HepG2 (cell line): ENCODE data around the gene FAIM2. TPM values are rescaled to one million over a fixed set of nuclear protein-coding genes. Genes with fewer than 3 reads are reported as not detected.
A peak's percentile ranks its signal among the peaks of the same experiment; 100 is the strongest.

ENCODE experiments used
- ATAC-seq: fragments of 200-7000 bp; cut with Tn5 transposase; 3 replicates; pipeline ENCODE4 v1.9.1; 2020; ENCODE audit warnings: mild to moderate bottlenecking, moderate library complexity
- BruUV-seq: library from RNA; stranded (reverse); fragments of 400-500 nt; replicated peaks from 2 replicates; lab custom pipeline; 2021; lab: Mats Ljungman, UMichigan
- CTCF ChIA-PET: fragments of 300-600 bp; formaldehyde crosslinking; extraction: SDS; loops from one replicate; lab custom pipeline; 2021; ENCODE audit warnings: low total read pairs, inconsistent platforms, low intra/inter-chr PET ratio; lab: Yijun Ruan, JAX
- POLR2A ChIA-PET: fragments of 350-600 bp; sonication (Branson Sonifier 250); formaldehyde crosslinking; loops from one replicate; lab custom pipeline; 2020; ENCODE audit warnings: antibody characterized with exemption, inconsistent platforms; lab: Yijun Ruan, JAX
- DNase-seq: peaks from one replicate; pipeline ENCODE4 v3.0.0-alpha.2; 2015; ENCODE audit warnings: low spot score
- FAIRE-seq: peaks from 3 replicates; lab custom pipeline; 2011; peaks lifted over from hg19 to GRCh38; lab: Jason Lieb, UNC
- H2AFZ ChIP-seq: one replicate; pipeline ENCODE4 v1.6.1; 2011; ENCODE audit warnings: low read length, inconsistent platforms
- H3K27ac ChIP-seq: fragments of 300-600 bp; 3 replicates; pipeline ENCODE4 v1.8.0; 2011; ENCODE audit warnings: mixed run types, mild to moderate bottlenecking, mixed read lengths, low read length, inconsistent platforms; ENCODE audit not compliant: insufficient read depth; ENCODE audit errors: extremely low read length
- H3K27me3 ChIP-seq, 2 experiments: fragments of 200-600 bp in 1 of 2; 2 replicates in 1 of 2; 3 replicates in 1 of 2; pipeline versions ENCODE4 v1.6.0 to v1.8.0; 2011; ENCODE audit warnings: low read length in 2 of 2, mild to moderate bottlenecking in 2 of 2, moderate library complexity in 2 of 2, inconsistent platforms in 1 of 2; ENCODE audit not compliant: insufficient read depth in 2 of 2, control insufficient read depth in 1 of 2
- H3K36me3 ChIP-seq, 2 experiments: fragments of 200-600 bp in 1 of 2; replicated peaks in 1 of 2; 2 replicates in 1 of 2; 3 replicates in 1 of 2; pipeline versions ENCODE4 v1.5.1 to v1.8.0; 2011; ENCODE audit warnings: low read length in 2 of 2, inconsistent platforms in 1 of 2; ENCODE audit not compliant: insufficient read depth in 2 of 2, control insufficient read depth in 1 of 2
- H3K4me1 ChIP-seq: 2 replicates; pipeline ENCODE4 v1.5.1; 2012; ENCODE audit warnings: low read length, inconsistent platforms; ENCODE audit not compliant: insufficient read depth
- H3K4me2 ChIP-seq: 2 replicates; pipeline ENCODE4 v1.6.0; 2011; ENCODE audit warnings: low read depth, low read length, inconsistent platforms
- H3K4me3 ChIP-seq, 3 experiments: fragments of 200-600 bp in 1 of 3; sonication (generic), shearing (Covaris generic) in 1 of 3; replicated peaks in 1 of 3; 2 replicates each; pipeline ENCODE4 v1.5.1; 2011 to 2016; ENCODE audit warnings: low read length in 3 of 3, inconsistent platforms in 2 of 3, low read depth in 2 of 3, mild to moderate bottlenecking in 2 of 3, control low read depth in 1 of 3, mixed read lengths in 1 of 3; ENCODE audit not compliant: insufficient read depth in 1 of 3
- H3K79me2 ChIP-seq: one replicate; pipeline ENCODE4 v1.6.1; 2011; ENCODE audit warnings: low read length, inconsistent platforms; ENCODE audit not compliant: insufficient read depth
- H3K9ac ChIP-seq: 2 replicates; pipeline ENCODE4 v1.6.0; 2011; ENCODE audit warnings: mild to moderate bottlenecking, low read depth, low read length, inconsistent platforms; ENCODE audit not compliant: insufficient read depth
- H3K9me3 ChIP-seq: 2 replicates; pipeline ENCODE4 v1.5.1; 2012; ENCODE audit warnings: mild to moderate bottlenecking, low read length
- H4K20me1 ChIP-seq: 2 replicates; pipeline ENCODE4 v1.6.0; 2011; ENCODE audit warnings: inconsistent platforms, mild to moderate bottlenecking, low read length, moderate library complexity; ENCODE audit not compliant: insufficient read depth
- CREB1 ChIP-seq, 2 experiments: fragments of 450-650 bp in 1 of 2; IDR thresholded peaks; 2 replicates each; pipeline ENCODE4 v1.6.1; 2016 to 2017; ENCODE audit warnings: control low read depth in 1 of 2, mild to moderate bottlenecking in 1 of 2, missing compliant biosample characterization in 1 of 2, missing genetic modification characterization in 1 of 2
- NONO ChIP-seq, 2 experiments: fragments of 450-650 bp in 1 of 2; sonication (generic) in 1 of 2; formaldehyde crosslinking in 1 of 2; IDR thresholded peaks in 1 of 2; conservative IDR thresholded peaks in 1 of 2; 2 replicates each; pipeline versions ENCODE4 v1.6.1 to v1.8.0; 2017 to 2022; ENCODE audit warnings: mild to moderate bottlenecking in 1 of 2, missing genetic modification reagents in 1 of 2, moderate library complexity in 1 of 2
- PCBP1 ChIP-seq: fragments of 200-400 bp; formaldehyde crosslinking; IDR thresholded peaks from 2 replicates; pipeline ENCODE4 v1.6.1; 2017; ENCODE audit warnings: mild to moderate bottlenecking, low read depth, low read length, borderline replicate concordance
- PHF20 ChIP-seq: sonication (generic); formaldehyde crosslinking; IDR thresholded peaks from 2 replicates; pipeline ENCODE4 v1.5.0; 2020; ENCODE audit warnings: mild to moderate bottlenecking, missing genetic modification reagents
- SNAI1 ChIP-seq: sonication (generic); formaldehyde crosslinking; IDR thresholded peaks from 2 replicates; pipeline ENCODE4 v1.5.0; 2020; ENCODE audit warnings: mild to moderate bottlenecking, missing genetic modification reagents, borderline replicate concordance
- THAP8 ChIP-seq: sonication (generic); formaldehyde crosslinking; IDR thresholded peaks from 2 replicates; pipeline ENCODE4 v1.5.1; 2020; ENCODE audit warnings: missing genetic modification reagents, mild to moderate bottlenecking, borderline replicate concordance
- UBTF ChIP-seq: sonication (generic); formaldehyde crosslinking; IDR thresholded peaks from 2 replicates; pipeline ENCODE4 v1.4.0; 2020; ENCODE audit warnings: mild to moderate bottlenecking, missing genetic modification reagents
- WIZ ChIP-seq: sonication (generic); formaldehyde crosslinking; IDR thresholded peaks from 2 replicates; pipeline ENCODE4 v1.5.1; 2020; ENCODE audit warnings: mild to moderate bottlenecking, missing genetic modification reagents
- ZNF605 ChIP-seq: sonication (generic); formaldehyde crosslinking; IDR thresholded peaks from 2 replicates; pipeline ENCODE4 v1.8.0; 2022; ENCODE audit warnings: mild to moderate bottlenecking, missing genetic modification reagents
- ZNF83 ChIP-seq: sonication (generic); formaldehyde crosslinking; IDR thresholded peaks from 2 replicates; pipeline ENCODE4 v1.4.0; 2020; ENCODE audit warnings: missing genetic modification reagents, mild to moderate bottlenecking, borderline replicate concordance
- ZNF883 ChIP-seq: sonication (generic); formaldehyde crosslinking; IDR thresholded peaks from 2 replicates; pipeline ENCODE4 v1.5.1; 2020; ENCODE audit warnings: mild to moderate bottlenecking, missing genetic modification reagents; ENCODE audit errors: not compliant biosample characterization
- WGBS: methylation state at CpG from one replicate; pipeline ENCODE4 v1.1.6; 2017; ENCODE audit warnings: low lambda C conversion rate; 5-methylcytosine and 5-hydroxymethylcytosine counted together
- in situ Hi-C: cut with HindIII; loops from 2 replicates; pipeline ENCODE4 v1.10.0; 2017; ENCODE audit warnings: low pct_unique_long_range_greater_than_20kb; ENCODE audit not compliant: extremely low pct_ligation_motif_present
- intact Hi-C: fragments of 100-400 bp; cut with micrococcal nuclease; formaldehyde crosslinking; loops from one replicate; pipeline ENCODE4 v1.10.0; 2022; ENCODE audit not compliant: unreplicated experiment
- polyA plus RNA-seq, 8 experiments: library from polyadenylated mRNA; depleted of rRNA in 3 of 8; stranded (reverse) in 7 of 8; unstranded in 1 of 8; fragments of >200 nt; fragmentation: Illumina TruSeq in 4 of 8; extraction: Trizol in 4 of 8; gene quantifications; 2 replicates each; pipeline versions ENCODE4 v1.2.1 to v1.2.3, GENCODE V29; 2011 to 2016; ENCODE audit warnings: low read depth in 4 of 8, missing spikeins in 1 of 8, mixed read lengths in 1 of 8; ENCODE audit not compliant: insufficient read depth in 1 of 8
- total RNA-seq, 5 experiments: library from RNA; depleted of rRNA; stranded (reverse); fragments of >200 nt; fragmentation: Illumina TruSeq; extraction: Trizol; gene quantifications; 2 replicates each; pipeline ENCODE4 v1.2.3, GENCODE V29; 2016; ENCODE audit warnings: low read depth in 1 of 5
- TF ChIP-seq, protein P1 (sequence below): sonication (generic); formaldehyde crosslinking; IDR thresholded peaks from 2 replicates; pipeline ENCODE4 v1.5.0; 2020; ENCODE audit warnings: mild to moderate bottlenecking, missing genetic modification reagents, borderline replicate concordance

Gene FAIM2
- total and polyA plus RNA-seq, 2 of the 13 experiments (the other 11 are each of a cell fraction or from before 2014, with no cell fraction given): not detected

DNA sequence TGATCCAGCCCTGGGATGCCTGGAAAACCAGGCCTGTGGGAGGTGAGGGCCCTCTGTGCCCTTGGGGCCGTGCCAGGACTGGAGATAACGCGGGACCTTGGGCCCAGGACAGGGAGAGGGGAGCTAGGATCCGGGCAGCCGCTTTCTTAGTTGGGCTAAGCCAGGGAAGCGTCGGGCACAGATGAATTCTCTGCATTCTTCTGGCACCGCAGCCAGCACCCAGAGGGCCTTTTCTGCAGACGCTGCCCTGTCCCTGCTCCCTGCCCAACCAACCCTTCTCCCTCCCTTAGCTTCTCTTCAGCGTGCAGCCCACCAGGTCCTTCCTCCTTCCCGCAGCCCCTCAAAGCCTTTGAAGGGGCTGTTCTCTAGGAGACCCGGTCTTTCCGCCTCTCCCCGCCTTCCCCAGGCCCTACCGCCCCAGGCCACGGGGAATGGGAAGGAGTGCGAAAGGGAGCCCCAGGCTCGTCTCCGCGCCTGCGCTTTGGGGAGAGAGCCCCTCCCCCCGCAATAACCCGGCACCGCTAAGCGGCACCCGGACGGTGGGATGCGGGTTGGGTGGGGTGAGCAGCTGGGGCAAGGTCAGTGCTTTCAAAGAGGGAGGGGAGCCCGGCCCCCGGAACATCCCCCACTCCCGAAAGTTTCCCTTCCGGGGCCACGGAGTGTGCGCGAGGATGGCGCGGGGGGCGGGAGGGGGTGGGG, 76.2 kb downstream of the FAIM2 start:
- ChIA-PET CTCF (no interaction called here), POLR2A (interaction anchor here (0.7 to 3.8 kb wide), 13 partner anchors 11 to 696 kb away, joined by 3 to 39 read pairs (median 5); partner anchors contain the start of genes BCDIN3D, PRPF40B, TMBIM6 and TUBA1B)
- peak overlapping the region; percentile 83 for H3K4me2 ChIP-seq
- peak; percentile 71 for DNase-seq
- intact Hi-C loops: no loop called here
- no peak overlapping the region for H2AFZ ChIP-seq
- H4K20me1 ChIP-seq: peaks cover 11% of the 10 kb centered on the region
- FAIRE-seq: no peak
- 2% methylated on average over 13 of the region's 38 CpGs for WGBS
- H3K27me3 ChIP-seq: no peaks in the 10 kb centered on the region; a peak in 1 of 5 replicates
- peaks cover 67% of the 10 kb centered on the region for H3K4me1 ChIP-seq
- peaks cover 22% of the 10 kb centered on the region for H3K79me2 ChIP-seq
- H3K9me3 ChIP-seq: no peaks in the 10 kb centered on the region
- peak overlapping the region; percentile 83 for H3K9ac ChIP-seq
- peaks cover 0 to 4% of the 10 kb centered on the region in 2 experiments; a peak in 1 of 5 replicates for H3K36me3 ChIP-seq
- in situ Hi-C loops: loop anchor here (5.0 kb wide), 1 partner anchor 35 kb away; no protein-coding TSS in a partner anchor
- H3K27ac ChIP-seq: peak overlapping the region; percentile 84
- ATAC-seq: peak; percentile 72
- H3K4me3 ChIP-seq: peak overlapping the region; percentile 66 to 94 (median 90)
- BruUV-seq: no TSS peak
- peak; percentile 60; the same call in 1 of the 2 replicates for TF ChIP-seq ZNF605 (CRISPR knock-in tag)
- 0 out of 2 replicates have a peak, but pooled peaks have one; percentile 9 for TF ChIP-seq PCBP1
- no peak for TF ChIP-seq NONO (IDR thresholded peaks at IDR 0.05)
- peak; percentile 82 for TF ChIP-seq NONO (CRISPR knock-in tag; conservative IDR thresholded peaks at IDR 0.05)
- no peak for TF ChIP-seq THAP8
- TF ChIP-seq ZNF83 (CRISPR knock-in tag): no peak
- peak; percentile 62 for TF ChIP-seq ZNF883 (CRISPR knock-in tag)
- TF ChIP-seq CREB1 (IDR thresholded peaks at IDR 0.05): no peak
- no peak for TF ChIP-seq CREB1 (CRISPR knock-in tag; IDR thresholded peaks at IDR 0.05)
- TF ChIP-seq UBTF (CRISPR knock-in tag): peak; percentile 52; the same call in 1 of the 2 replicates
- TF ChIP-seq SNAI1 (CRISPR knock-in tag): peak; percentile 4; the same call in 1 of the 2 replicates
- peak; percentile 44; the same call in 1 of the 2 replicates for TF ChIP-seq WIZ (CRISPR knock-in tag)
- TF ChIP-seq PHF20 (CRISPR knock-in tag): peak; percentile 60; the same call in 1 of the 2 replicates
- TF ChIP-seq, protein P1, sequence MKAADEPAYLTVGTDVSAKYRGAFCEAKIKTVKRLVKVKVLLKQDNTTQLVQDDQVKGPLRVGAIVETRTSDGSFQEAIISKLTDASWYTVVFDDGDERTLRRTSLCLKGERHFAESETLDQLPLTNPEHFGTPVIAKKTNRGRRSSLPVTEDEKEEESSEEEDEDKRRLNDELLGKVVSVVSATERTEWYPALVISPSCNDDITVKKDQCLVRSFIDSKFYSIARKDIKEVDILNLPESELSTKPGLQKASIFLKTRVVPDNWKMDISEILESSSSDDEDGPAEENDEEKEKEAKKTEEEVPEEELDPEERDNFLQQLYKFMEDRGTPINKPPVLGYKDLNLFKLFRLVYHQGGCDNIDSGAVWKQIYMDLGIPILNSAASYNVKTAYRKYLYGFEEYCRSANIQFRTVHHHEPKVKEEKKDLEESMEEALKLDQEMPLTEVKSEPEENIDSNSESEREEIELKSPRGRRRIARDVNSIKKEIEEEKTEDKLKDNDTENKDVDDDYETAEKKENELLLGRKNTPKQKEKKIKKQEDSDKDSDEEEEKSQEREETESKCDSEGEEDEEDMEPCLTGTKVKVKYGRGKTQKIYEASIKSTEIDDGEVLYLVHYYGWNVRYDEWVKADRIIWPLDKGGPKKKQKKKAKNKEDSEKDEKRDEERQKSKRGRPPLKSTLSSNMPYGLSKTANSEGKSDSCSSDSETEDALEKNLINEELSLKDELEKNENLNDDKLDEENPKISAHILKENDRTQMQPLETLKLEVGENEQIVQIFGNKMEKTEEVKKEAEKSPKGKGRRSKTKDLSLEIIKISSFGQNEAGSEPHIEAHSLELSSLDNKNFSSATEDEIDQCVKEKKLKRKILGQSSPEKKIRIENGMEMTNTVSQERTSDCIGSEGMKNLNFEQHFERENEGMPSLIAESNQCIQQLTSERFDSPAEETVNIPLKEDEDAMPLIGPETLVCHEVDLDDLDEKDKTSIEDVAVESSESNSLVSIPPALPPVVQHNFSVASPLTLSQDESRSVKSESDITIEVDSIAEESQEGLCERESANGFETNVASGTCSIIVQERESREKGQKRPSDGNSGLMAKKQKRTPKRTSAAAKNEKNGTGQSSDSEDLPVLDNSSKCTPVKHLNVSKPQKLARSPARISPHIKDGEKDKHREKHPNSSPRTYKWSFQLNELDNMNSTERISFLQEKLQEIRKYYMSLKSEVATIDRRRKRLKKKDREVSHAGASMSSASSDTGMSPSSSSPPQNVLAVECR (CRISPR knock-in tag): 0 out of 2 replicates have a peak, but pooled peaks have one; percentile 4
